Natural killer cell (primary cell): ENCODE data around the gene ADAM22. TPM values are rescaled to one million over a fixed set of nuclear protein-coding genes. Genes with fewer than 3 reads are reported as not detected.

Experiments used
- ATAC-seq, 3 donors: fragments of 150-1000 bp in 2 of 3; fragments of 200-7000 bp in 1 of 3; cut with Tn5 transposase; 1 replicate in 1 of 3; 2 replicates in 2 of 3; pipeline ENCODE4 v1.10.0; 2021; ENCODE audit warnings: mild to moderate bottlenecking in 2 of 3, moderate library complexity in 2 of 3
- DNase-seq, 2 donors: peaks; one replicate each; pipeline versions ENCODE4 v3.0.0 to v3.0.0-alpha.2; 2013 to 2021; ENCODE audit warnings: mixed read lengths in 1 of 2
- H3K27ac ChIP-seq: one replicate; pipeline ENCODE4 v1.5.1; 2013; ENCODE audit warnings: mild to moderate bottlenecking, low read length
- H3K27me3 ChIP-seq: one replicate; pipeline ENCODE4 v1.6.1; 2013; ENCODE audit warnings: low read length; ENCODE audit not compliant: control insufficient read depth, insufficient read depth
- H3K36me3 ChIP-seq: one replicate; pipeline ENCODE4 v1.6.1; 2013; ENCODE audit warnings: low read length; ENCODE audit not compliant: control insufficient read depth, insufficient read depth
- H3K4me1 ChIP-seq: one replicate; pipeline ENCODE4 v1.6.1; 2013; ENCODE audit warnings: low read length; ENCODE audit not compliant: control insufficient read depth, insufficient read depth
- H3K4me3 ChIP-seq: one replicate; pipeline ENCODE4 v1.5.1; 2013; ENCODE audit warnings: low read length
- H3K9me3 ChIP-seq: one replicate; pipeline ENCODE4 v1.6.1; 2013; ENCODE audit warnings: low read length; ENCODE audit not compliant: control insufficient read depth, insufficient read depth
- H3K27ac Mint-ChIP-seq, 2 donors: one replicate each; pipeline ENCODE4 v1.8.0; 2022; ENCODE audit warnings: mild to moderate bottlenecking in 2 of 2, mixed read lengths in 2 of 2, moderate library complexity in 1 of 2
- H3K27me3 Mint-ChIP-seq, 2 donors: one replicate each; pipeline ENCODE4 v1.8.0; 2022; ENCODE audit warnings: low read depth in 2 of 2, mixed read lengths in 2 of 2
- H3K36me3 Mint-ChIP-seq: one replicate; pipeline ENCODE4 v1.8.0; 2022; ENCODE audit warnings: mixed read lengths
- H3K4me1 Mint-ChIP-seq, 2 donors: one replicate each; pipeline ENCODE4 v1.8.0; 2022; ENCODE audit warnings: mixed read lengths in 2 of 2
- H3K4me3 Mint-ChIP-seq: one replicate; pipeline ENCODE4 v1.8.0; 2022; ENCODE audit warnings: mild to moderate bottlenecking, moderate library complexity, mixed read lengths
- H3K9me3 Mint-ChIP-seq, 2 donors: one replicate each; pipeline ENCODE4 v1.8.0; 2022; ENCODE audit warnings: mixed read lengths in 2 of 2
- WGBS: methylation state at CpG from one replicate; pipeline ENCODE4 v1.1.7; 2013; ENCODE audit warnings: missing lambda C conversion rate; ENCODE audit not compliant: insufficient coverage; 5-methylcytosine and 5-hydroxymethylcytosine counted together
- intact Hi-C: fragments of 100-400 bp; cut with micrococcal nuclease; formaldehyde crosslinking; loops from one replicate; pipeline ENCODE4 v1.14.2; 2022
- total RNA-seq, 4 donors: library from RNA; stranded (reverse); fragments of 120-200 nt in 1 of 4; gene quantifications; one replicate each; pipeline versions ENCODE4 v1.2.3 to v1.2.4, GENCODE V29; 2013 to 2022
- TF ChIP-seq, protein P1 (sequence below): fragments of 200-600 bp; IDR thresholded peaks from one replicate; pipeline ENCODE4 v1.8.0; 2022; ENCODE audit warnings: antibody characterized with exemption

The ADAM22 gene
- total RNA-seq, 3 donors from 2014 or later (not counting 1 experiment from before 2014, with no cell fraction given), result 3.0 to 5.4 (median 3.7) TPM

DNA sequence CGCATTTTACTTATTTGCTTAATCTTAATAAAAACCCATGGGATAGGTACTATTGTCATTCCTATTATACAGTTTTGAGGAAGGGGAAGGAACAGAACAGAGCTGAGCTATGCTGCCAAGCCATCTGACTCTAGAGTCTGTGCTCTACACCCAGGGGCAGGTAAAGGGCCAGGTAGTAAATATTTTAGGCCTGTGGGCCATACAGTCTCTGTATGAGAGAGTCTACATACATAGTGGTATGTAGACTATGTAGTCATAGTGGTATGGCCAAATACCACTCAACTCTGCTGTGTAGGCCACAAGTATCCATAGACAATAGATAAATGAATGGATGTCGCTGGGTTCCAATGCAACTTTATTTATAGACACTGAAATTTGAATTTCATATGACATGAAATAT is 289.2 kb downstream of the ADAM22 start:
- H3K9me3 Mint-ChIP-seq, result peaks cover 0 to 1% of the 10 kb centered on the region in 2 donors
- ATAC-seq (no peak), DNase-seq (no peak)
- H3K4me1 Mint-ChIP-seq, result peaks cover 22 to 27% of the 10 kb centered on the region in 2 donors
- no peak overlapping the region for H3K4me3 ChIP-seq
- no CpG with 5 or more reads among the region's 2 CpGs for WGBS
- H3K27me3 ChIP-seq, result peaks cover 4% of the 10 kb centered on the region
- H3K4me1 ChIP-seq, result peaks cover 6% of the 10 kb centered on the region
- H3K27me3 Mint-ChIP-seq, result peaks cover under 1 to 1% of the 10 kb centered on the region in 2 donors
- intact Hi-C loops, result no loop called here
- H3K36me3 ChIP-seq, result no peaks in the 10 kb centered on the region
- H3K36me3 Mint-ChIP-seq, result peaks cover 1% of the 10 kb centered on the region
- TF ChIP-seq, protein P1, sequence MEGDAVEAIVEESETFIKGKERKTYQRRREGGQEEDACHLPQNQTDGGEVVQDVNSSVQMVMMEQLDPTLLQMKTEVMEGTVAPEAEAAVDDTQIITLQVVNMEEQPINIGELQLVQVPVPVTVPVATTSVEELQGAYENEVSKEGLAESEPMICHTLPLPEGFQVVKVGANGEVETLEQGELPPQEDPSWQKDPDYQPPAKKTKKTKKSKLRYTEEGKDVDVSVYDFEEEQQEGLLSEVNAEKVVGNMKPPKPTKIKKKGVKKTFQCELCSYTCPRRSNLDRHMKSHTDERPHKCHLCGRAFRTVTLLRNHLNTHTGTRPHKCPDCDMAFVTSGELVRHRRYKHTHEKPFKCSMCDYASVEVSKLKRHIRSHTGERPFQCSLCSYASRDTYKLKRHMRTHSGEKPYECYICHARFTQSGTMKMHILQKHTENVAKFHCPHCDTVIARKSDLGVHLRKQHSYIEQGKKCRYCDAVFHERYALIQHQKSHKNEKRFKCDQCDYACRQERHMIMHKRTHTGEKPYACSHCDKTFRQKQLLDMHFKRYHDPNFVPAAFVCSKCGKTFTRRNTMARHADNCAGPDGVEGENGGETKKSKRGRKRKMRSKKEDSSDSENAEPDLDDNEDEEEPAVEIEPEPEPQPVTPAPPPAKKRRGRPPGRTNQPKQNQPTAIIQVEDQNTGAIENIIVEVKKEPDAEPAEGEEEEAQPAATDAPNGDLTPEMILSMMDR, result no peak
- H3K27ac Mint-ChIP-seq, result no peak overlapping the region
- no peak overlapping the region for H3K27ac ChIP-seq
- no peak overlapping the region for H3K4me3 Mint-ChIP-seq
- H3K9me3 ChIP-seq, result no peaks in the 10 kb centered on the region

DNA sequence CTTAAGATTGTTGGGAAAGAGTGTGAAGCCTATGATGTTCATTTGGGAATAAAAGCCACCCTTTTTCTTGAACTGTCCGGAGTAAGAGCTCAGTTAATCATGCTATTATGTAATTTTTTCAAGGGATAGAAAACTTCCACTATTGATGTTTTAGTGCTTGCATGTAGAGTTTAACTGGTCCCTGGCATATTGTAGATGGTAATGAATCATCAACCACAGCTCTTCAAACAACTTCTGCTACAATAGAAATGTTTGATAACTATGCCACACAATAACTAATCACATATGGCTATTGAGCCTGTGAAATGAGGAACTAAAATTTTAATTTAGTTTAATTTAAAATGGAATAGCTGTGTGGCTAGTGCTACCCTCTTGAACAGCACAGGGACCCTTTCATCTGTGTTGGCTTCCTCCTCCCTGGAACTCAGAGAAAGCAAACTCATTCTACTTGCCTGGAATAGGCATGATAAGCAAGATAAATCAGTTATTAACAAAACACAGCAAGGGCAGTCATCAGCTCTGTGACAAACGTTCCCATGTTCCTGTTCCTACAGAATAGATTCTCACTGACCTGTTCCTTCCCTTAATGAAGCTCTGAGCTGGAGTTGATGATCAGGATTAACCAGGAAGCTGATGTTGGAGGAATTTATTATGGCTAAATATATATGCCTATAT is 290.7 kb downstream of the ADAM22 start:
- H3K4me1 Mint-ChIP-seq, result peaks cover 14 to 15% of the 10 kb centered on the region in 2 donors
- H3K27ac Mint-ChIP-seq, result no peak overlapping the region
- Histone ChIP-seq H3K36me3 (no peaks in the 10 kb centered on the region), H3K4me3 (no peak overlapping the region), H3K9me3 (no peaks in the 10 kb centered on the region), H3K4me1 (peaks cover 6% of the 10 kb centered on the region), H3K27ac (no peak overlapping the region), H3K27me3 (peaks cover 4% of the 10 kb centered on the region)
- peaks cover 0 to 7% of the 10 kb centered on the region in 2 donors for H3K9me3 Mint-ChIP-seq
- peaks cover 9% of the 10 kb centered on the region for H3K36me3 Mint-ChIP-seq
- TF ChIP-seq, protein P1, result no peak
- peaks cover 5 to 12% of the 10 kb centered on the region in 2 donors for H3K27me3 Mint-ChIP-seq
- intact Hi-C loops, result no loop called here
- 83% methylated on average over 1 of the region's 2 CpGs for WGBS
- no peak overlapping the region for H3K4me3 Mint-ChIP-seq
- DNase-seq, result no peak
- ATAC-seq, result no peak

- Mint-ChIP-seq H3K4me1 (peaks cover 2% of the 10 kb centered on the region in 2 donors), H3K4me3 (no peak overlapping the region), H3K36me3 (peaks cover 9% of the 10 kb centered on the region), H3K27ac (no peak overlapping the region), H3K9me3 (peaks cover 0 to 7% of the 10 kb centered on the region in 2 donors), H3K27me3 (peaks cover 9 to 14% of the 10 kb centered on the region in 2 donors)
- Histone ChIP-seq H3K27ac (no peak overlapping the region), H3K9me3 (no peaks in the 10 kb centered on the region), H3K36me3 (no peaks in the 10 kb centered on the region), H3K4me3 (no peak overlapping the region), H3K27me3 (peaks cover 4% of the 10 kb centered on the region), H3K4me1 (no peaks in the 10 kb centered on the region)
- WGBS, result 87% methylated on average over 4 of the region's 4 CpGs
- ATAC-seq (no peak), DNase-seq (no peak)
- TF ChIP-seq, protein P1, result no peak
- intact Hi-C loops, result no loop called here
Observed at GRCh38 chr7:88226201-88226600, 292.1 kb downstream of the ADAM22 start.
